Measurements from ENCODE around the gene PDP2.

Gene PDP2

DNA sequence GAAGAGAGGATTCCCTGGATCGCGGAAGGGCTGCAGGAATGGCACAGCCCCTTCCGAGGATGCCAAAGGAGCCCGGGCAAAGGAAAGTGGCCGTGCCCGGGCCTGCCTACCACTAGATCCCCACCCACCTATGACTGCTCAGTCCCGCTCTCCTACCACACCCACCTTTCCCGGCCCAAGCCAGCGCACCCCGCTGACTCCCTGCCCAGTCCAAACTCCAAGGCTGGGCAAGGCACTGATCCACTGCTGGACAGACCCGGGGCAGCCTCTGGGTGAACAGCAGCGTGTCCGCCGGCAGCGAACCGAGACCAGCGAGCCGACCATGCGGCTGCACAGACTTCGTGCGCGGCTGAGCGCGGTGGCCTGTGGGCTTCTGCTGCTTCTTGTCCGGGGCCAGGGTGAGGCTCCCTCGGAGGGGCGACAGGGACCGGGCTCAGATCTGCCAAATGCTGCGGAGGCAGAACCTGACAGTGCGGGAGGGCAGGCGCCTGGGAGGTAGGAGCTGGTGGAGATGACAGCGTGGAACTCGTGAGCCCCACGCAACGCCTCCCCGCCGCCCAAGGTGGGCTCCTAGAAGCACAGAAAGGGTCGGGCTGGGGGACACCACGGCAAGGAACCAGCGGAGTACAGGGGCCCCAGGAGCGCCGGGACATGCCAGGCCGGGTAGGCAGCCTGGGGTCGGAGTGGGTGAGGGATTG, 55.1 kb downstream of the PDP2 start, which contains the start of gene CES2:
CES2 (plus strand) TSS at position 203 of the 698 bp plus-strand sequence; CDS start at position 323, 120 bp downstream.
- DNase-seq (ENCODE audit: low read depth in 2 of 2), result no peak

DNA sequence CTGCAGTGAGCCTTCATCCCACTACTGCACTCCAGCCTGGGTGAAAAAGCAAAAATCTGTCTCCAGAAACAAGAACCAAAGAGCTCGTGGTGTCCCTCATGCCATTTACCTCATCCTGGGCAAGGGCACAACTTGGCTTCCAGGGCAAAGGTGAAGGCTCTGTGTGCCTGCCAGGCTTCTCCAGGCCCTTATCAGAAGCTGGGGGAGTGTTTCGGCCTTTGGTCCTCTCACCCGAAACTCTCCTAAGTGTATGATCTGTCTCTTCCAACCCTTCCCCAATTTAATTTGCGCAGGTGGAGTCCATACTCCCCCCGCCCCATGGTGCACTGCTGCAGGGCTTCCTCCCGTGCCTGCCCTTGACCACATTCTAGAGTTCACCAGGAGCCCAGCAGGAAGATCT, 56.1 kb downstream of the PDP2 start:
- DNase-seq (ENCODE audit: low read depth in 2 of 2), result no peak

DNA sequence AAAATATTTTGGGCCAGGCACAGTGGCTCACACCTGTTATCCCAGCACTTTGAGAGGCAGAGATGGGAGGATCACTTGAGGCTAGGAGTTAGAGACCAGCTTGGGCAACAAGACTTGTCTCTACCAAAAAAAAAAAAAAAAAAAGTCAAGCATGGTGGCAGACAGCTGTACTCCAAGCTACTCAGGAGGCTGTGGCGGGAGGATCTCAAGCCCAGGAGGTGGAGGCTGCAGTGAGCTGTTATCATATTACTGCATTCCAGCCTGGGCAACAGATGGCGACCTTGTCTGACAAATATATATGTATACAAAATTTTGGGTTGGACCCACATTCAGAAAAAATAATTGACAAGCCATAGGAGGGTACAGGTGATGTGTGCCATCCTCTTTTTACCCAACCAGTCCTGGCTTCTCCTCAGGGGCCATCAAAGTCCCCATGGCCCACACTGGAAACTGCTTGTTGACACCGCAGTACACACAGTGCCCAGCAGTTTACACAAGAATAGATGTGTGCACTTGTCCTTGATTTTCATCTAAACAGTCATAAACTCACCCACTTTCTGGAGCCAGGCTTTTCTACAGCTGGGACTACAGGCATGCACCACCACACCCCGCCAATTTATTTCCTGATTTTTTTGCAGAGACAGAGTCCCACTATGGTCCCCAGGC, 56.7 kb downstream of the PDP2 start:
- no peak for DNase-seq (ENCODE audit: low read depth in 2 of 2)

- DNase-seq (ENCODE audit: low read depth in 2 of 2), result no peak
These were observed 57.5 kb downstream of the PDP2 start for GRCh38 chr16:66937725-66938337.

DNA sequence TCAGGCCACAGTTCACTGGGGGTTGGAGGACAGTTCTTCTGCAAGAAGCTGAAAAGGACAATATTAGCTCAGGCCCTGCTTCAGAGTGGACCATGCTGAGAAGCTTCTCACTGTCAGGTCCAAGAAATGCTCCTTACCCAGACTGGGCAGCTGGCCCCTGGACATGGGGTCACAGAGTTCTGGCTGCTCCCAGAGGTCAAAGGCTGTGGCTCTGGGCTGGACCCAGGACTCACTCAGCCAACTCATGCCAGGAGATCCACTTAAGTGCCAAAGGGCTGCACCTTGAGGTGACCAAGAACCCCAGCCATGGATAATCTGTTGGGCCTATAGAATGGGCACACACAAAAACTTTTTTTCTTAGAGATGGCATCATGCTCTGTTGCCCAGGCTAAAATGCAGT, 59.1 kb downstream of the PDP2 start:
- no peak for DNase-seq (ENCODE audit: low read depth in 2 of 2)

DNA sequence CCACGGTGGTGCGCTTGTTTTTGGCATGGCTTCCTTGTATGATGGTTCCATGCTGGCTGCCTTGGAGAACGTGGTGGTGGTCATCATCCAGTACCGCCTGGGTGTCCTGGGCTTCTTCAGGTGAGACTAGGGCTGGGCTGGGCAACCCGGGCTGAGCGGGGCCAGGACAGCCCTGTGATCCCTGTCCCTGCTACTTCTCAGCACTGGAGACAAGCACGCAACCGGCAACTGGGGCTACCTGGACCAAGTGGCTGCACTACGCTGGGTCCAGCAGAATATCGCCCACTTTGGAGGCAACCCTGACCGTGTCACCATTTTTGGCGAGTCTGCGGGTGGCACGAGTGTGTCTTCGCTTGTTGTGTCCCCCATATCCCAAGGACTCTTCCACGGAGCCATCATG, 59.9 kb downstream of the PDP2 start:
- no peak for DNase-seq (ENCODE audit: low read depth in 2 of 2)

Data from stimulated activated CD4-positive, alpha-beta T cell treated with anti-CD3 and anti-CD28 coated beads, Interleukin-15, amount 100 ng/mL, for 48 hours (primary cell).